KOPT-K1 (cell line): ENCODE results near the gene C7orf57.

Source experiments
- H3K27ac ChIP-seq: fragments of 200-600 bp; sonication (generic); 2 replicates; pipeline ENCODE4 v1.5.1; 2016; ENCODE audit warnings: antibody characterized with exemption, mild to moderate bottlenecking, low read depth, low read length; ENCODE audit not compliant: poor library complexity, severe bottlenecking
- H3K36me3 ChIP-seq: fragments of 200-600 bp; sonication (generic); 2 replicates; pipeline ENCODE4 v1.5.1; 2017; ENCODE audit warnings: antibody characterized with exemption, mild to moderate bottlenecking, low read length, moderate library complexity; ENCODE audit not compliant: insufficient read depth
- H3K9me3 ChIP-seq: fragments of 200-600 bp; sonication (generic); 2 replicates; pipeline ENCODE4 v1.5.1; 2017; ENCODE audit warnings: antibody characterized with exemption, low read length, mild to moderate bottlenecking; ENCODE audit not compliant: insufficient read depth, poor library complexity, severe bottlenecking

The C7orf57 gene

GRCh38 chr7:48011951-48012350 lies 23.4 kb upstream of the C7orf57 start:
- Histone ChIP-seq H3K9me3 (no peaks in the 10 kb centered on the region), H3K27ac (no peak overlapping the region), H3K36me3 (no peaks in the 10 kb centered on the region)

- H3K9me3 ChIP-seq = no peaks in the 10 kb centered on the region
- H3K27ac ChIP-seq = no peak overlapping the region
- no peaks in the 10 kb centered on the region for H3K36me3 ChIP-seq
These were observed 18.7 kb upstream of the C7orf57 start for GRCh38 chr7:48016641-48017040.

- no peak overlapping the region for H3K27ac ChIP-seq
- no peaks in the 10 kb centered on the region for H3K36me3 ChIP-seq
- no peaks in the 10 kb centered on the region for H3K9me3 ChIP-seq
These were observed 17.7 kb upstream of the C7orf57 start for GRCh38 chr7:48017674-48018073.

GRCh38 chr7:48025624-48026023 lies 9.7 kb upstream of the C7orf57 start:
- no peaks in the 10 kb centered on the region for H3K36me3 ChIP-seq
- H3K27ac ChIP-seq = no peak overlapping the region
- H3K9me3 ChIP-seq = peaks cover 6% of the 10 kb centered on the region

GRCh38 chr7:48028938-48029337 lies 6.4 kb upstream of the C7orf57 start, which contains the start of gene SUN3:
Gene SUN3, minus strand, starts transcription at chr7:48029107. Its CDS starts 169 bp downstream, at chr7:48028938.
- H3K9me3 ChIP-seq = peaks cover 6% of the 10 kb centered on the region
- no peaks in the 10 kb centered on the region for H3K36me3 ChIP-seq
- no peak within 1 kb of the TSS for H3K27ac ChIP-seq

GRCh38 chr7:48031111-48031510 lies 4.2 kb upstream of the C7orf57 start:
- Histone ChIP-seq H3K36me3 (no peaks in the 10 kb centered on the region), H3K9me3 (peaks cover 4% of the 10 kb centered on the region), H3K27ac (no peak overlapping the region)

GRCh38 chr7:48033922-48034321 lies 1.4 kb upstream of the C7orf57 start:
- Histone ChIP-seq H3K36me3 (no peaks in the 10 kb centered on the region), H3K27ac (no peak overlapping the region), H3K9me3 (peaks cover 5% of the 10 kb centered on the region)

- Histone ChIP-seq H3K9me3 (peaks cover 5% of the 10 kb centered on the region), H3K36me3 (no peaks in the 10 kb centered on the region), H3K27ac (no peak overlapping the region)
These were observed 680 bp downstream of the C7orf57 start for GRCh38 chr7:48035967-48036478.

GRCh38 chr7:48038815-48039506 lies 3.6 kb downstream of the C7orf57 start:
- no peak overlapping the region for H3K27ac ChIP-seq
- H3K36me3 ChIP-seq = no peaks in the 10 kb centered on the region
- peaks cover 5% of the 10 kb centered on the region for H3K9me3 ChIP-seq

- H3K9me3 ChIP-seq = peaks cover under 1% of the 10 kb centered on the region
- no peaks in the 10 kb centered on the region for H3K36me3 ChIP-seq
- no peak overlapping the region for H3K27ac ChIP-seq
These were observed 5.8 kb downstream of the C7orf57 start for GRCh38 chr7:48040944-48041652.

GRCh38 chr7:48041653-48041970 lies 6.3 kb downstream of the C7orf57 start:
- no peaks in the 10 kb centered on the region for H3K36me3 ChIP-seq
- H3K27ac ChIP-seq = no peak overlapping the region
- no peaks in the 10 kb centered on the region for H3K9me3 ChIP-seq

GRCh38 chr7:48042216-48042615 lies 6.9 kb downstream of the C7orf57 start:
- H3K36me3 ChIP-seq = no peaks in the 10 kb centered on the region
- no peaks in the 10 kb centered on the region for H3K9me3 ChIP-seq
- no peak overlapping the region for H3K27ac ChIP-seq

- Histone ChIP-seq H3K9me3 (no peaks in the 10 kb centered on the region), H3K27ac (no peak overlapping the region), H3K36me3 (no peaks in the 10 kb centered on the region)
These were observed 7.3 kb downstream of the C7orf57 start for GRCh38 chr7:48042636-48043035.

- Histone ChIP-seq H3K36me3 (no peaks in the 10 kb centered on the region), H3K9me3 (no peaks in the 10 kb centered on the region), H3K27ac (no peak overlapping the region)
These were observed 9.9 kb downstream of the C7orf57 start for GRCh38 chr7:48045195-48045765.

GRCh38 chr7:48046458-48046857 lies 11.1 kb downstream of the C7orf57 start:
- H3K27ac ChIP-seq = no peak overlapping the region
- no peaks in the 10 kb centered on the region for H3K36me3 ChIP-seq

More at GRCh38 chr7:48046458-48046857, 11.1 kb downstream of the C7orf57 start:
- no peaks in the 10 kb centered on the region for H3K9me3 ChIP-seq
